DND-41 (cell line): Measurements from ENCODE around the gene THNSL1.

Source experiments
- CTCF ChIP-seq: IDR thresholded peaks from 2 replicates; pipeline ENCODE4 v1.5.1; 2012; ENCODE audit warnings: borderline replicate concordance, low read length, moderate library complexity, mild to moderate bottlenecking; ENCODE audit not compliant: poor library complexity, severe bottlenecking; ENCODE audit errors: extremely low read depth
- EZH2 ChIP-seq: IDR thresholded peaks from 3 replicates; pipeline ENCODE4 v1.6.1; 2012; ENCODE audit warnings: borderline replicate concordance, low read depth, mild to moderate bottlenecking, moderate library complexity, low read length, inconsistent platforms; ENCODE audit not compliant: severe bottlenecking

GRCh38 chr10:25024528-25024927, 8.1 kb downstream of the THNSL1 start:
- TF ChIP-seq CTCF (no peak), EZH2 (no peak)
